ENCODE measurements around the gene CLK2. TPM values are rescaled to one million over a fixed set of nuclear protein-coding genes. Genes with fewer than 3 reads are reported as not detected.
"Not testable (repeated sequence)": the region's sequence is repeated elsewhere in the genome, so short reads cannot be mapped to it uniquely, and the experiment has no call there.

The CLK2 gene
- total and polyA plus RNA-seq, 2 donors (not counting 3 experiments of a cell fraction or from before 2014, with no cell fraction given): 69.1 to 80.9 TPM

GRCh38 chr1:155293086-155293749 lies 19.9 kb upstream of the CLK2 start:
- Histone ChIP-seq H3K79me2 (ENCODE audit: control insufficient read depth, insufficient read depth, low read length) (no peaks in the 10 kb centered on the region), H3K4me1 (ENCODE audit: control insufficient read depth, extremely low read depth, insufficient read depth, low read length) (no peaks in the 10 kb centered on the region), H3K27ac (ENCODE audit: insufficient read depth, low read depth, low read length) (no peak overlapping the region), H3K36me3 (ENCODE audit: control insufficient read depth in 2 of 2, extremely low read depth in 1 of 2, insufficient read depth in 2 of 2, low read length in 2 of 2) (no peaks in the 10 kb centered on the region), H3K4me3 (replicated peaks in 1 of 3; ENCODE audit: insufficient read depth in 1 of 3, low read depth in 1 of 3, low read length in 3 of 3) (no peak overlapping the region), H3K9ac (replicated peaks; ENCODE audit: extremely low read depth, insufficient read depth, low read length) (no peak overlapping the region), H3K27me3 (ENCODE audit: control insufficient read depth in 2 of 2, insufficient read depth in 2 of 2, low read length in 2 of 2) (peaks cover 37 to 40% of the 10 kb centered on the region in 2 experiments), H3K9me1 (replicated peaks; ENCODE audit: control insufficient read depth, extremely low read depth, insufficient read depth, low read length) (no peaks in the 10 kb centered on the region), H4K20me1 (replicated peaks; ENCODE audit: control insufficient read depth, extremely low read depth, insufficient read depth, low read length) (no peaks in the 10 kb centered on the region), H3K9me3 (replicated peaks; ENCODE audit: control insufficient read depth, insufficient read depth, low read length) (no peaks in the 10 kb centered on the region), H2AFZ (ENCODE audit: low read depth, low read length) (no peak overlapping the region), H3K4me2 (ENCODE audit: insufficient read depth, low read length) (no peak overlapping the region)
- no TSS peak for BruUV-seq (replicated peaks)
- ChIA-PET CTCF (interaction anchor here (2.7 kb wide), 1 partner anchor 16 kb away, joined by 10 read pairs; no protein-coding TSS in a partner anchor), POLR2A (no interaction called here)
- DNase-seq (ENCODE audit: low read depth, low spot score) (no peak), FAIRE-seq (no peak)
- no peak for TF ChIP-seq JUN (IDR thresholded peaks at IDR 0.05; ENCODE audit: borderline replicate concordance, insufficient read depth, insufficient read length, low read depth)
- TF ChIP-seq EZH2 (IDR thresholded peaks at IDR 0.05; ENCODE audit: borderline replicate concordance, low read depth, low read length, severe bottlenecking): no peak
- TF ChIP-seq FOS (IDR thresholded peaks at IDR 0.05; ENCODE audit: borderline replicate concordance, insufficient read depth, low read length): no peak
- no peak for TF ChIP-seq GATA2 (IDR thresholded peaks at IDR 0.05; ENCODE audit: insufficient read depth, insufficient read length, low read depth, low read length)
- TF ChIP-seq MYC (IDR thresholded peaks at IDR 0.05; ENCODE audit: low read depth, low read length): no peak
- no peak for TF ChIP-seq POLR2A (IDR thresholded peaks at IDR 0.05; ENCODE audit: low read depth, low read length)
- TF ChIP-seq, protein P1, sequence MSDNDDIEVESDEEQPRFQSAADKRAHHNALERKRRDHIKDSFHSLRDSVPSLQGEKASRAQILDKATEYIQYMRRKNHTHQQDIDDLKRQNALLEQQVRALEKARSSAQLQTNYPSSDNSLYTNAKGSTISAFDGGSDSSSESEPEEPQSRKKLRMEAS (IDR thresholded peaks at IDR 0.05; ENCODE audit: insufficient read depth, insufficient read length): no peak
- TF ChIP-seq POLR2AphosphoS5 (IDR thresholded peaks at IDR 0.05; ENCODE audit: insufficient read depth, low read depth, low read length): no peak
- TF ChIP-seq, protein P2, sequence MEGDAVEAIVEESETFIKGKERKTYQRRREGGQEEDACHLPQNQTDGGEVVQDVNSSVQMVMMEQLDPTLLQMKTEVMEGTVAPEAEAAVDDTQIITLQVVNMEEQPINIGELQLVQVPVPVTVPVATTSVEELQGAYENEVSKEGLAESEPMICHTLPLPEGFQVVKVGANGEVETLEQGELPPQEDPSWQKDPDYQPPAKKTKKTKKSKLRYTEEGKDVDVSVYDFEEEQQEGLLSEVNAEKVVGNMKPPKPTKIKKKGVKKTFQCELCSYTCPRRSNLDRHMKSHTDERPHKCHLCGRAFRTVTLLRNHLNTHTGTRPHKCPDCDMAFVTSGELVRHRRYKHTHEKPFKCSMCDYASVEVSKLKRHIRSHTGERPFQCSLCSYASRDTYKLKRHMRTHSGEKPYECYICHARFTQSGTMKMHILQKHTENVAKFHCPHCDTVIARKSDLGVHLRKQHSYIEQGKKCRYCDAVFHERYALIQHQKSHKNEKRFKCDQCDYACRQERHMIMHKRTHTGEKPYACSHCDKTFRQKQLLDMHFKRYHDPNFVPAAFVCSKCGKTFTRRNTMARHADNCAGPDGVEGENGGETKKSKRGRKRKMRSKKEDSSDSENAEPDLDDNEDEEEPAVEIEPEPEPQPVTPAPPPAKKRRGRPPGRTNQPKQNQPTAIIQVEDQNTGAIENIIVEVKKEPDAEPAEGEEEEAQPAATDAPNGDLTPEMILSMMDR (IDR thresholded peaks at IDR 0.05; ENCODE audit: extremely low read depth in 1 of 2, insufficient read depth in 1 of 2, low read depth in 1 of 2, low read length in 2 of 2): no peak
- intact Hi-C loops (cut with micrococcal nuclease) (no loop called here), dilution Hi-C loops (cut with MboI; ENCODE audit: extremely low pct_ligation_motif_present, low sequenced_read_pairs) (no loop called here)

GRCh38 chr1:155291006-155291405 lies 17.7 kb upstream of the CLK2 start:
- H3K4me3 ChIP-seq (replicated peaks in 1 of 3; ENCODE audit: insufficient read depth in 1 of 3, low read depth in 1 of 3, low read length in 3 of 3); H4K20me1 ChIP-seq (replicated peaks; ENCODE audit: control insufficient read depth, extremely low read depth, insufficient read depth, low read length); BruUV-seq (replicated peaks); H3K9ac ChIP-seq (replicated peaks; ENCODE audit: extremely low read depth, insufficient read depth, low read length); H3K9me3 ChIP-seq (replicated peaks; ENCODE audit: control insufficient read depth, insufficient read depth, low read length); H3K27ac ChIP-seq (ENCODE audit: insufficient read depth, low read depth, low read length); H3K79me2 ChIP-seq (ENCODE audit: control insufficient read depth, insufficient read depth, low read length); H3K36me3 ChIP-seq (ENCODE audit: control insufficient read depth in 2 of 2, extremely low read depth in 1 of 2, insufficient read depth in 2 of 2, low read length in 2 of 2); H3K4me1 ChIP-seq (ENCODE audit: control insufficient read depth, extremely low read depth, insufficient read depth, low read length); H3K4me2 ChIP-seq (ENCODE audit: insufficient read depth, low read length); DNase-seq (ENCODE audit: low read depth, low spot score); H3K9me1 ChIP-seq (replicated peaks; ENCODE audit: control insufficient read depth, extremely low read depth, insufficient read depth, low read length); H2AFZ ChIP-seq (ENCODE audit: low read depth, low read length); FAIRE-seq; intact Hi-C loops (cut with micrococcal nuclease); dilution Hi-C loops (cut with MboI; ENCODE audit: extremely low pct_ligation_motif_present, low sequenced_read_pairs); POLR2A ChIA-PET: not testable (repeated sequence)
- CTCF ChIA-PET: interaction anchor here (1.3 to 2.7 kb wide), 2 partner anchors 14 to 21 kb away, joined by 3 to 10 read pairs; no protein-coding TSS in a partner anchor
- peaks cover 29 to 30% of the 10 kb centered on the region in 2 experiments for H3K27me3 ChIP-seq (ENCODE audit: control insufficient read depth in 2 of 2, insufficient read depth in 2 of 2, low read length in 2 of 2)

Data from endothelial cell of umbilical vein (primary cell).